Fibroblast of villous mesenchyme (primary cell): ENCODE measurements around the gene GPR15LG. TPM values are rescaled to one million over a fixed set of nuclear protein-coding genes. Genes with fewer than 3 reads are reported as not detected.
A peak's percentile ranks its signal among the peaks of the same experiment; 100 is the strongest.
"Not testable (repeated sequence)": the region's sequence is repeated elsewhere in the genome, so short reads cannot be mapped to it uniquely, and the experiment has no call there.

ENCODE experiments used
- DNase-seq: peaks from one replicate; pipeline ENCODE4 v3.0.0-alpha.2; 2010; ENCODE audit warnings: low read depth
- H3K4me3 ChIP-seq: 2 replicates; pipeline ENCODE4 v1.5.1; 2011; ENCODE audit warnings: low read depth, mild to moderate bottlenecking, low read length
- CTCF ChIP-seq: IDR thresholded peaks from 2 replicates; pipeline ENCODE4 v1.5.1; 2012; ENCODE audit warnings: low read depth, mild to moderate bottlenecking, low read length; ENCODE audit not compliant: insufficient read depth
- total RNA-seq: library from RNA; depleted of rRNA; stranded (reverse); fragments of >200 nt; gene quantifications from 2 replicates; pipeline ENCODE4 v1.2.3, GENCODE V29; 2012

GPR15LG gene
- total RNA-seq, 1 donor: not detected

DNA sequence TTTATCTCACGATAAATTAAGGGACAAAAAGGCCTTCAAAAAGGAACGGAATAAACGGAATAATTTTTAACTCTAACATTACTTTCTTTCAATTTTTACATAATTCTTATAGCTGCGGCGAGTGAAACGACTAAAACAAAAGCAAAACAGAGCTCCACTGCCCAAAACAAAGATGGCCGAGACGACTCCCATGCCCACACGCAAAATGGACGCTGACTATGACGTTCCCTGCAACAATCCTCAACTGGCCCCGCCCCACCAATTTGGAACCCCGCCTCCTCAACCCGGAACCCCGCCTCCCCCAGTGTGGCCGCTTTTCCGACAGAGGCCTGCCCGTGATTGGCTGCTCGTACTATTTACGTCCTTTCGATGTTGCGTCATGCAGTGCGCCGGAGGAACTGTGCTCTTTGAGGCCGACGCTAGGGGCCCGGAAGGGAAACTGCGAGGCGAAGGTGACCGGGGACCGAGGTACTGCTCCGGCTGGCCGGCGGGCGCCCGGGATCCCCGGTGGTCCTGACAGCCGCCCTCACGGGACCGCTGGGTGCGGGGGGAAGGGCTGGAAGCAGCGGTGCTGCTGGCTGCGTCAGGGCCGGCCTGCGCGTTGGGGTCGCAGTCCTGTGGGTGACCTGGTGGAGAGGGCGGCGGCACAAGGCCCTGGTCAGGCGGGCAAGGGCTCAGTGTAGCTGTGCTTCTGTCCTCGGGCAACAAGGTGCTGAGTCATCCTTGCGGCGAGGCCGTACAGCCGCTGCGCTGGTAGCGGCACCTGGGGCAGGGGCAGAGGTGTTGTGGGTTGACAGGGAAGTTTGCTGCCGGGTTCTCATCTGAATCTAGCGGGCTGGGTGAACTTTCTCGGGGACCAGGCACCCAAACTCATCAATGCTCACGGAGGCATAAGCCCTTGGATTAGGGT lies 34.2 kb upstream of the GPR15LG start, which contains the start of gene GHITM:
TSS of gene GHITM (plus strand) at position 384 of the 910 bp plus-strand sequence. CDS start 1,992 bp downstream, outside the sequence.
- peak; percentile 28 for TF ChIP-seq CTCF
- peak; percentile 100 for DNase-seq

GRCh38 chr10:84140036-84140379 lies 33.6 kb upstream of the GPR15LG start:
- peak overlapping the region; percentile 96 for H3K4me3 ChIP-seq
- no peak for TF ChIP-seq CTCF
- DNase-seq: peak; percentile 60

More for the DNA sequence above, 34.2 kb upstream of the GPR15LG start, which contains the start of gene GHITM:
- H3K4me3 ChIP-seq: peak within 1 kb of the TSS; percentile 96

DNA sequence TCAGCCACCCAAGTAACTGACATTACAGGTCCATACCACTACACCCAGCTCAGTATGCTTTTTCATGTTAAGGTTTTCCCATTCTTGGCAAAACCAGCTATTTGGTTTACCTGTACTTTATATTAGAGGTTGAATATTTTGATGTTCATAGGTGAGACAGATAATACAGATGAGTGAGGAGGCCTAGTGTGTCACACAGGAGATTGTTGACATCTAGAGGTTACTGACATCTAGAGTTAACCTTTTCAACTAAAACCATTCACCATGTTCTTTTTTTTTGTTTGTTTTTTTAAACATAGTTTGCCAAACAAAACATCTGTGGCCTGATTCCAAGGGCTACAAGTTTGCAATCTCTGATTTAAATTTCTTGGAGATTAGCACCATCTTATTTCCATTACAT lies 26.3 kb upstream of the GPR15LG start:
- no peak for TF ChIP-seq CTCF
- no peak overlapping the region for H3K4me3 ChIP-seq
- no peak for DNase-seq

DNA sequence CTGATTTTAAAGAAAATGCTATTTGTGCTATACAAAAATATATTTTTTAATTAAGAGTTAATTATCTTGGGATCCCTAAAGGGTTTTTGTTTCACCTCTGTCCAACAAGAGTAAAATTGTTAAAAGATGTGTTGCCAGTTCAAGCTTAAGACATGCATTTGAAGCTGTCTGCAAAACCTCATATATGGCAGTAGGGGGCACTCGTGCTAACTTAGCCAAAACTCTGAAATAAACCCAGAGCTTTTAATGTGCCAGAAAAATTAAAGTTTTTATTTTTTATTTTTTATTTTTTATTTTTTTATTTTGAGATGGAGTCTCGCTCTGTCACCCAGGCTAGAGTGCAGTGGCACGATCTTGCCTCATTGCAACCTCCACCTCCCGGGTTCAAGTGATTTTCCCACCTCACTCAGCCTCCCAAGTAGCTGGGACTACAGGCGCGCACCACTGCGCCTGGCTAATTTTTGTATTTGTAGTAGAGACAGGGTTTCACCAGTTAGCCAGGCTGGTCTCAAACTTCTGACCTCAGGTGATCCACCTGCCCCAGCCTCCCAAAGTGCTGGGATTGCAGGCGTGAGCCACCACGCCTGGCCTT lies 25.5 kb upstream of the GPR15LG start:
- not testable (repeated sequence) for H3K4me3 ChIP-seq
- peak; percentile 73 for TF ChIP-seq CTCF
- DNase-seq: peak; percentile 58

GRCh38 chr10:84149854-84150253 lies 23.7 kb upstream of the GPR15LG start:
- no peak for TF ChIP-seq CTCF

GRCh38 chr10:84152769-84153168 lies 20.8 kb upstream of the GPR15LG start:
- no peak for TF ChIP-seq CTCF
- no peak overlapping the region for H3K4me3 ChIP-seq
- DNase-seq: no peak

More at GRCh38 chr10:84149854-84150253, 23.7 kb upstream of the GPR15LG start:
- DNase-seq: no peak
- no peak overlapping the region for H3K4me3 ChIP-seq
